ENCODE results near the gene KIRREL2. TPM values are rescaled to one million over a fixed set of nuclear protein-coding genes. Genes with fewer than 3 reads are reported as not detected.

KIRREL2 gene
- total RNA-seq, 2 donors from 2014 or later: 0.13 TPM; not detected in 1

GRCh38 chr19:35860436-35860817 lies 3.7 kb downstream of the KIRREL2 start:
- Histone ChIP-seq H3K27me3 (peaks cover 30% of the 10 kb centered on the region), H3K4me1 (no peaks in the 10 kb centered on the region), H3K9ac (ENCODE audit: low read depth in 2 of 2, low read length in 2 of 2) (no peak overlapping the region), H3K4me3 (no peak overlapping the region), H3K27ac (no peak overlapping the region), H3K9me3 (no peaks in the 10 kb centered on the region), H3K36me3 (no peaks in the 10 kb centered on the region)
- TF ChIP-seq CTCF (IDR thresholded peaks at IDR 0.05): no peak
- no peak for DNase-seq
- intact Hi-C loops (cut with DNase I): no loop called here

- no peaks in the 10 kb centered on the region for H3K9me3 ChIP-seq
- H3K27ac ChIP-seq: no peak overlapping the region
- no peak for DNase-seq
- H3K4me1 ChIP-seq: no peaks in the 10 kb centered on the region
- intact Hi-C loops (cut with DNase I): no loop called here
- no peak for TF ChIP-seq CTCF (IDR thresholded peaks at IDR 0.05)
- H3K27me3 ChIP-seq: peaks cover 26% of the 10 kb centered on the region
- H3K36me3 ChIP-seq: no peaks in the 10 kb centered on the region
- no peak overlapping the region for H3K4me3 ChIP-seq
- H3K9ac ChIP-seq (ENCODE audit: low read depth in 2 of 2, low read length in 2 of 2): no peak overlapping the region
These were observed 4.3 kb downstream of the KIRREL2 start for GRCh38 chr19:35860818-35861639.

GRCh38 chr19:35861640-35862160 lies 5.0 kb downstream of the KIRREL2 start:
- no peak for DNase-seq
- H3K9ac ChIP-seq (ENCODE audit: low read depth in 2 of 2, low read length in 2 of 2): no peak overlapping the region
- TF ChIP-seq CTCF (IDR thresholded peaks at IDR 0.05): no peak
- no peaks in the 10 kb centered on the region for H3K36me3 ChIP-seq
- no peaks in the 10 kb centered on the region for H3K4me1 ChIP-seq
- intact Hi-C loops (cut with DNase I): no loop called here
- no peaks in the 10 kb centered on the region for H3K9me3 ChIP-seq
- no peak overlapping the region for H3K4me3 ChIP-seq
- H3K27me3 ChIP-seq: peaks cover 19% of the 10 kb centered on the region
- H3K27ac ChIP-seq: no peak overlapping the region

GRCh38 chr19:35862528-35862927 lies 5.8 kb downstream of the KIRREL2 start:
- Histone ChIP-seq H3K36me3 (no peaks in the 10 kb centered on the region), H3K27me3 (peaks cover 14% of the 10 kb centered on the region), H3K4me1 (no peaks in the 10 kb centered on the region), H3K4me3 (no peak overlapping the region), H3K9ac (ENCODE audit: low read depth in 2 of 2, low read length in 2 of 2) (no peak overlapping the region), H3K9me3 (no peaks in the 10 kb centered on the region), H3K27ac (no peak overlapping the region)
- no peak for DNase-seq
- intact Hi-C loops (cut with DNase I): no loop called here
- TF ChIP-seq CTCF (IDR thresholded peaks at IDR 0.05): no peak

- no peak overlapping the region for H3K27ac ChIP-seq
- TF ChIP-seq CTCF (IDR thresholded peaks at IDR 0.05): no peak
- H3K27me3 ChIP-seq: peaks cover 14% of the 10 kb centered on the region
- intact Hi-C loops (cut with DNase I): no loop called here
- no peaks in the 10 kb centered on the region for H3K36me3 ChIP-seq
- H3K9ac ChIP-seq (ENCODE audit: low read depth in 2 of 2, low read length in 2 of 2): no peak overlapping the region
- no peak overlapping the region for H3K4me3 ChIP-seq
- H3K9me3 ChIP-seq: no peaks in the 10 kb centered on the region
- H3K4me1 ChIP-seq: no peaks in the 10 kb centered on the region
- DNase-seq: no peak
These were observed 6.3 kb downstream of the KIRREL2 start for GRCh38 chr19:35863018-35863417.
